ENCODE measurements around the gene LIMCH1.

The LIMCH1 gene

DNA sequence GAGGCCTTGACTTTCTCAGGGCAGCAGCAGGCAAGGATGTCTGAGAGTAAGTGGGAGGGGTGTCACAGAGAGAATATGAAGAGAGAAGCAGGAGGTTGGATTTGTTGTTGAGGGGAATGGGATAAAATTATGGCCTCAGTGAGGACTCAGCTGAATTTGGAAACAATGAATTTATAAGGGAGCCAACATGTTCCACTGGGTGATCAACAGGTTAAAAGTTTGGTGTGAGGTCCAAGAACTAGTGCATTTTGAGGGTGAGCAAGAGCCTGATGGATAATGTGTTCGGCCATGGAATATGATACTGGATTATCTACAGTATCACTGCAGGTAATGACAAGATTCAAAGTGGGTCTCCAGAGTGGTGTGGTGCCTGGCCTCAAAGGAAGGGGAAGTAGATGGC, 33.5 kb downstream of the LIMCH1 start:
- DNase-seq = no peak

DNA sequence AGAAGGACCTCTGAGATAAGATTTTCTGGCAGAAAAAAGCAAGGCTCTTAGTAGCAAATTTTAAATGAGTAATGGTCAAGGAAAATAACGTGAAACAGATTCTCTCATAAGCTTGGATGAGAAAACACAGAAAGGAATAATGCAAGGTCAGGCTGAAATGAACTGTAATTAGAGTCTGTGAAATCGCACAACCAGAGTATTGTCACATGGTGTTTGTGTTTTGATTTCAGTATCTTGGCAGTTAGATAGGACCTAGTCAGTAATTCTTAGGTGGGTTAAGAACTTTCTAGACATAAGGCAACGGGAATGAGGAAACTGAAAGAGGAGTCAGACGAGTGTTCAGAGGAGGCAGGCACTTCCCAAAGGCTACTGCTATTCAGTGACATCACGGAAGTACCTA, 34.6 kb downstream of the LIMCH1 start:
- no peak for DNase-seq

DNA sequence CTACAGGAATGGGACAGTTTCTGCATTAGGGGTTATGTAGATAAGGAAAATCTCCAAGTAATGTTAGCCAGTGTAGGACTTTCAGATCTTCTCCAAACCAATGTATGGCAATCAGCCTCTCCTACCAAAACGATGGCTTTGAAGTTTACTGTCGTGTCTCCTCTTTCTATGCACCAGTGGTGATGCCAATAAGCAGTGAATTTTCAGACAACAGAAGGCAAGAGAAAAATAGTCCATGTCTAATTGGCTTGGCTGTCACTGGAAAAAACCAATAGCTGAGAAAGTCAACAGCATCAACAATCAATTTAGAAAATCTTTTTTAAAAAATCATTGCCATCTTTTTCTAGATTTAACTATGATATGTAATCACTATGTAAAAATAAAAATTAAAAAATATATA, 35.0 kb downstream of the LIMCH1 start:
- no peak for DNase-seq

DNA sequence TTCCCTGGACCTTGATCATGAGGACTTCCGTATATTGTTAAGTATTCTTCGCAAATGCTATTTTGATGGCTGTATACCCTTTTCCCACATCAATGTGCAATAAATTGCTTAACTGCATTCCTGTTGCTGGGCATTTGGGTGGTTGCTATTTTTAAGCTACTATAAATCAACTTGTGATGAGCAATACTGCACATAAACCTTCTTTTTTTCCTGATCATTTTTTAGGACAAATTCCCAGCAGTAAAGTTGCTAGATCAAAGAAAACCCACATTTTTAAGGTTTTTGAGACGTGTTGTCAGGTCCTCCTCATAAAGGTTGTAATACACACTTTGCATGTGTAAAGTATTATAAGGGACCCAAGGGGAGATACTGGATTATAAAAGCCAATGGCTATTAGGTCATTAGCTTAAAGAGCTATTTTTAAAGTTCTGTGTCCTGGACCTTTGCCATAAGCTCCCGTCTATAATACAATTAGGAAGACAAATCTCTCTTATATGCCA, 35.6 kb downstream of the LIMCH1 start:
- DNase-seq = no peak

DNA sequence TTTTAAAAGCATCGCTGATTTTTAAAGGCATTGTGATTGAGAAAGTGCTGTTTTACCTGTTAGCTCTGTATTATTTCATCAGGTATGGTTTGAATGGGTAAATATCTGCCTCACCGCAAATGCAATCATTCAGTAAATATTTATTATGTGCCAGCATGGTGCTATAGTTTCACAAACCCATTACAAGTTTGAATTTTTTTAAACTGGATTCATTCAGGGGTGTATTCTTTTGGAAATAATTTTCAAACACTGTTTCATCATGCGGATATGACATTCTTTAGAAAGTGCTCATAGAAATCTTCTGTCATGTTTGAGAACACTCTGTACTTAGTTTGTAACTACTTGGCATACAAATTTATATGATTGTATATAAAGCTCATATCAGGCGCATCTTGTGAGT, 37.2 kb downstream of the LIMCH1 start:
- DNase-seq = no peak

DNA sequence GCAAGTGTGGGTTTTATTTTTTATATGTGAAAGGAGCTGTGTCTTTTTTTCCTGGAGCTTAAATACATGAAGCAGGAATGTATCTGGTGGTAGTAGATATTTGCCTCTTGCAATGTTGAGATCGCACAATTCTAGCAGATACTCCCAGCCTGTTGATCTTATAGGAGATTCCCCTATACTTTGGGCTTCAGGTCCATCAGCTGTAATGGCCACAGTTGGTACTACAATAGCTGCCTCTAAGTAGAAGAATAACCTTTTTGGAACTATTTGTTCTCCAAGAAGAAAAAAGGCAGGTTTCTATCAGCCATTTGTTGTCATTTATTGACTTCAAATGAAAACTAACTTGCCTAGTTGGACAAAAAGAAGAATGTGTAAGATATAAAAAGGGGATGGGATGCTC, 37.7 kb downstream of the LIMCH1 start:
- no peak for DNase-seq

DNA sequence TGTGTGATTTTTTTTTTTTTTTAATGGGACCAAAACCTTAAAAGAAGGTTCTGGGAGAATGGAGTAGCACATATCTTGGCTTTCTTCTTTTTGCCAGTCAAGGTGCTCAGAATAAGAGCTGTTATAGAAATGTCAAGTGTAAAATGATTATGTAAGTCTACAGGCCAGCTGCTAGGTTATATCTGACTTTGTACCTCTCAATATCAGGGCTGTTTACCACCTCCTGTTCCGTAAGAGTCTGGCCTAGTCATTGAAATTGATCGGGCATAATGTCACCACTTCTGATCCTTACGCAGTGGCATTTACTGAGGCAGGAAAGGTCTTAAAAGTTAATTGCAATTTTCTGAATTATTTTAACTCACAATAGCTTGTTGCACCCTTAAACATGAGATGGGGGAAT, 41.1 kb downstream of the LIMCH1 start:
- no peak for DNase-seq

DNA sequence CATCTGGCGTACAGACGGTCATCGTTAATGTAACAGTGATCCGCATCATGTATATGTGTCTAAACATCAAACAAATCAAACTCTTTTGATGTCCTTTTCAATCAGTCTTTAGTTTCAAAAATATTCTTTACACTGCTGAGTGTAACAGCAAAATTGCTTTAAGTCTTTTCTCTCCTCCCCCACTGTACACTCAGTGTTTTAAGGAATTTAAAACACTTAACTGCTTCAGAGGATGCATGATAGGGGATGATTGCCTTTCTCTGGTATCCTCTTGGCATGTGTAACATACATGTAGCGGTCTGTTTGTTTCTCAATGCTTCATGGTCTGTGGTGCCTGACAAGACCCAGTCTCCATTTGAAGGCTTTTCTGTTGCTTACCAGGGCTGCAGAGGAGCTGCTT, 41.6 kb downstream of the LIMCH1 start:
- no peak for DNase-seq

DNA sequence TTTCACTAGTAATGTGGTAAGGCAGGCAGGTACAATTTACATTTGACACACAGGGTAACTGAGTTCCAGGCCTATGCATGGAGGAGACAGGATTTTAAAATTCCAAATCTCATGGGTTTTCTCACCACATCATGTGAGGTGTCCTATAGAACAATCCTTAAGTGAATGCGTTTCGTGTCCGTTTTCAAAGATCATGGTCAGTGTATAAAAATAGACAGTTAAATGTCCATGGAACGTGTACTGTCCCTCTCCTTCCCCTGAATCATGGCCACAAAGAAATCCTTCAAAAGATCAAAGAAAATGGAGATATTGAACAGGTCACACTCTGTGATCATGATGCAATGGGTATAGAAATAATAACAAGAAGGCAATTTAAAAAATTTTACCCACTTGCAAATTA, 42.0 kb downstream of the LIMCH1 start:
- DNase-seq = no peak

DNA sequence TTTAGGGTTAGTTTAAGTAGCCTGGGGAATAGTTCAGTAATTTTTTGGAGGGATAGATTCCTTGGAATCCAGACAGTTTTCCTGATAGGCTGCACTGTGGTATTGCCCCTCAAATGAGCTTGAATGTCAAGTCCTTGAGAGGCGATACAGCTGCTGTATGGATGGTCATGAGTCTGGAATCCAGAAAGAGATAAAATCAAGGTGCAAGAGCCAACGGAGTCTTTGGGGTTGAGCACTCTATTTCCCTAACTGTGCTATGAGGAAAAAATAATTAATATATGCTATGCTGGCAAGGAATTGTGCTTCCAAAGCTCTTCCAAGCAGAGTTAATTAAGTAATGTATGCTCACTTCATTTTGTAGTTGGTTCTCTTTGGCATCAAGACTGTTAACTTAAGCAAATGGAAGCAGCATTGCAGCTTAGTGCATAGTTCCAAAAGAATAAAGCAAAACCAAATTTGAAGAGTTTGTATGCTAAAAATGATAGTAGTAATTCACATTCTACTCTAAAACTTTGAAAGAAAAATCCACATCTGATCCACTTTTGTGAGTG, 48.8 kb downstream of the LIMCH1 start:
- DNase-seq = no peak

DNA sequence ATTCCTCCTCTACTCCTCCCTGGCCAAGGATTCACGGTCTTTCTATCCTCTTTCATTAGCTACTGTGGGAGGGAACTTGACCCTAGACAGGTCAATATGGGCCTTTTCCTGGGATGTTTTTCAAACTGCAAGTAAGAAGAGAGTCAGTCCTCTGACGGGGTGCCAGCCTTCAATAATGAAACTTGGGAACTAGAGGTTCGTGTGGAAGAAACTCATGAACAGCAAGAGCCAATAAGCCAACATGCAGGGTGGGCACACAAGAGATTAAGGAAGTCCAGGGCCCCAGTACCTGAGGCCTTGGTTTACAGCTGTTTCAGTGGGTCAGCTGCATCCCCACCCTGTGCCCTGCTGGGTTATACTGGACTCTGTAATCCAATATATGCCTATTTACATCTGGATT, 49.3 kb downstream of the LIMCH1 start:
- no peak for DNase-seq

DNA sequence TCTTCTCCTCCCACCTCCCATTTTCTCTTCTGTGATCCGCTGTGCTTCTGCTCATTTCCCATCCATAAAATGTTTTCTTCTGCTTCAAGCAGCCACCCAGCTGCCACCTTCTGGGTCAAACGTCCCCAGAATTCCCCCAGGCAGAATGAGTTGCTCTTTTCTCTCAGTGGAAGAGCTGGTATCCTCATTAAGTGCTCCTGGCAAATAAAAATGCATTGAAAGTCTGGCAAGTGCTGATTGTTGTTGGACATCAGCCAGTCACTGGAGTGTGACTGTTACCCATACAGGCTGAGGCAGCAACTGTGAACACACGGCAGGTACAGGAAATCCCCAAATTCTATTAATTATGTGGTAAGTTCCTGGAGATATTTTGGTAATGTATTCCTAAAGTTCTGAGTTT, 52.6 kb downstream of the LIMCH1 start:
- DNase-seq = no peak

DNA sequence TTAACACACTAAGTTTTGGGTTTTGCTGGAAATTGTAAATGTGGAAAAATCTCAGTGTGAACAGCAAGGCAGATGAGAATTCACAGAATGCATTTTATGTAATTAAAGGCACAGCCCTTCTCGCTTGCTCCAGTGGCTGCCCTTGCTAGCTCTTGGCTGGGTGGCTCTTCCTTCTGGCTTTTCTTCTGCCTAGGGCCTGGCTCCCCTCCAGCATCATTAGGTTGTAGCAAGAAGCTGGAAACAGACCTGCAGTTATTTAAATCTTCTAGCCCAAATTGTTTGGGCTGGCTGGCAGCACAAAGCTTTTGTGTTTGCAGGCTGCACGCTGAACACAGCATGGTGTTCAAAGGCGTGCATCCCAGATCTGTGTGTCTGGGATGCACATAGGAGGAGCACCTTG, 56.5 kb downstream of the LIMCH1 start:
- no peak for DNase-seq

DNA sequence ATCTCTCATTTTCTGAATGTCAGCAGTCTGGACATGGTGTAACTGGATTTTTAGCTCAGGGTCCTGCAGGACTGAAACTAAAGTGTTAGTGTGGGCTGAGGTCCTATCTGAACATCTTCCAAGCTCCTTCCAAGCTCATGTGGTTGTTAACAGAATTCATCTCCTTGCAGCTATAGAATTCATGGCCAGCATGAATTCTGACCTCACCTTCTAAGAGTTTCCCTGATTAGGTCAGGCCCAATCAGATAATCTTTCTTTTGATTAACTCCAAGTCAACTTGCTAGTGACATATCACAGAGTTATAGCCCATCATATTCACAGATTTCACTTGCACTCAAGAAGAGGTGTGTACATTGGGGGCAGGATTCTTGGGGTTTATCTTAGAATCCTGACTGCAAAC, 59.5 kb downstream of the LIMCH1 start:
- DNase-seq = no peak

DNA sequence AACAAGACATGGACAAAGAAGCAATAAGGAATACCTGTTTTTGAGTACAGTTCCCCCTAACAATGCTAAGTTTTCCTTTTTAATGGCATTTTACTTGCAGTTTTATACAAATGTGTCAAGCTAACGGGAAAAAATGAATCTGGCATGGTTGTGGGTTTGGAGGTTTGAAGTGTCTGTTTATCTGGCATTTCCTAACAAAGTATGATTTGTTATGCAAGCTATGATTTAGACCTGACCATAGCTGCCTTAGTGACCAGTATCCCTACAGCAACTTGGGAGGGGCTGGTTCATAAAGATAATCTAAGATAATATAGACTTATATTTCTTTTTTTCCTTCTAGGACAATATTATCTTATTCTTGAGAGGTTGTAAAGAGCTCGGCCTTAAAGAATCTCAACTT, 60.6 kb downstream of the LIMCH1 start:
- DNase-seq = no peak

DNA sequence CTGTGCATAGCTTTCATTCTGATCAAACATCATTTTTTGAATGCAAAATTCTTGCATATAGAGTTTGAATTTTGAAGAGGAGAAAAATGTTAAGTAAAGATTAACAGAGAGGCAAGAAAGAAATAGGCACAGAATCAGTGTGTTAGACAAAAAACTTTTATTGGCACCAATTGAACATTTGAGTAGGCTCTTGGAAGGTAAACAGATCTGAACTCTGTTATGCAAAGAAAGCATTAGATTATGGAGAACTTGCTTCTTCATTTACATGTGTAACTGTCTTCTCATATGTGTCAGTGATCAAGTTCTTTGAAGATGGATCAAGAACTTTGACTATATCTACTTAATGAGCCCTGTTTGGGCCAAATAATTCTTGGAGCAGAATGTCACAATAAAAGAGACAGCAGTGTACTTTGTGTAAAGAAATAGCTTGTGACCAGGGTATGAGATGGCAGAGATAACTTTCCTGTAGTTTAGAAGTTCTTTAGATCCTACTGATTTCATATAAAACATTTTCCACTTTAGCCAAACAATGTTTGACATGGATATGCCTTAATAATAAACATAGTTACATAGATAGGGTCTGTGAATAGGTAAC, 61.3 kb downstream of the LIMCH1 start:
- no peak for DNase-seq

DNA sequence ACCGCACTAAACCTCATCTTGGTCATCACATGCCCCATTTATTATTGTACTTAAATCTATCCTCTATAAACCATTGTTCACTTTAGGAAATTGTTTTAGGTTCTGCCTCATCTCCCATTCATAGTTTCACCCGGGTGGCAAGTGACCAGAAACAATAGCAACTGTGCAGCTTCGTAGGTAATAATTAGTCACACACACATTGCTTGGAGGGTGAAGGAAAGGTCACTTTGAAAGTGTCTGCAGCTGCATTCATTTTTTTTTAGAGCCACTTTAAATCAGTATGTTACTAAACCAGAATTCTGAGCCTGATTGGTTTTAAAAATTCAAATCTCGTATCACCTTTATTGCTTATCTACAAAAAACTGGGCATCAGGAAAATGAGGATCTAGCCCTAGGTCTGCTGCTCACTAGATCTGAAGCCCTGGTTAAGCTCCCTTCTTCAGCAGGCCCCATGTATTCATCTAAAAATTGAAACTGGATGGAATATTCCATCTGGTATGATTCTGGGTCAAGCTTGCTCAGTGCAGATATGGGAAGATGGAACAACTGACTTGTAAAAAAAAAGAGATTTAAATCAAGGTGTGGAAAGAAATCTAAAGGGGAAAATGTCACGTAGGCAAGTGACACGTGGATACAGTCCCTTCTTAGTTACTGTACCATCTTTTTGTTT, 62.4 kb downstream of the LIMCH1 start:
- no peak for DNase-seq

DNA sequence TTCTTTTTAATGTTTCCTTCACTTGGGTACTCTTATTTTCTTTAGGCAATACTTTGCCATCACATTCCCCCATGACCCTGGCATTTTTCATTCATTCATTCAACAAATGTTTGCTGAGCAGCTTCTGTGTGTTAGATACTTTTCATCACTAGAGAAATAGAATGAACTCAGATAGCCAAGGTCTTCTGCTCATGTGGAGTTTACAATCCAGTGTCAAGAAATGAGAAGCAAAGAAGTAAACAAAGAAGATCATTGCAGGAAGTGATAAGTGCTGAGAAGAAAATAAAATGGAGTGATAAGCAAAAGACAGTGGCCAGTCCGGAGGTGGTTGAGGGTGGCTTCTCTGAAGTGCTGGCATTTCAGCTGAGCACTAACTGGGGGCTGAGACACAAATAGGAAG, 63.1 kb downstream of the LIMCH1 start:
- DNase-seq = no peak

DNA sequence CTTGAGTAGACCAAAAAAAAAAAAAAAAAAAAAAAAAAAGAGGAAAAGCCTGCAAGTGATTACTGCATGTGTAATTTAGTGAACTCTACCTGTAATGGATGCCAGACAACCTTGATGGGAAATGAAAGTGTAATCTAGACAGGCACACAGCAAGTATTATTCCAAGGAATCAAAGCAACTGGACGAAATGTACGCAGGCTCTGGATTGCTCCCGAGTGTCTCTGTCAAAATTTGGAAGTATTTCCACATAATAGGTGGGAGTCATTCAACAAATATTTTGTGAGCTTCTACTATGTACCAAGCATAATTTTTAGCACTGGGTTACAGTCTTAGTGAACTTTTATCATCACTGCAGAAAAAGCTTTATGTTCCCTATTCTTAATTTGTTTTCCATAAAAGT, 64.2 kb downstream of the LIMCH1 start:
- DNase-seq = no peak

DNA sequence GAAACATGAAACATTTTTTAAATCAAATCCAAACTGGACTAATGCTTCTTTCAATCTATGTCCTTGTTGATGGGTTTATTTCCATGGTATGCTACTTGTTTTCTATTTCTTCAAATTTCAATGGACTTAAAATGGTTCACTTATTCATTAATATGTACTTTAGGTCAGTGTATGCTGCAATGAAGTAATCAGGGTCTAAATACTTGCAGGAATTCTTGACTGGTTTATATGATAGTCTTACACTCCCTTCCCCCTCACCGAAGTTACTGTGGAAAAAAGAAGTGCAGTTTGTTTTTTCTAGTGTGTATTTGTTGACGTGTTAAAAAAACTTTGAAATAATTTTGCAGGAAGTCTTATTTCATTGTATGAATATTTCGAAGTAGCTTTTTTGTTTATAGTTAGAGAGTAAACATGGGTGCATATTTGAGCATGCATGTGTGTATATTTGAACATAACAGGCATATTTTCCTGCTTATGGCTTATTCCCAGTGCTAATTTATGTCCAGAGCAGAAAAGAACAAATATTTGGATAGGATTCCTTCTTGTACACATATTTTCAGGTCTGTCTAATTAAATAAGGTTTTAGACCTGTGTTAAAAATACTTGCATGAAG, 65.0 kb downstream of the LIMCH1 start:
- no peak for DNase-seq

DNA sequence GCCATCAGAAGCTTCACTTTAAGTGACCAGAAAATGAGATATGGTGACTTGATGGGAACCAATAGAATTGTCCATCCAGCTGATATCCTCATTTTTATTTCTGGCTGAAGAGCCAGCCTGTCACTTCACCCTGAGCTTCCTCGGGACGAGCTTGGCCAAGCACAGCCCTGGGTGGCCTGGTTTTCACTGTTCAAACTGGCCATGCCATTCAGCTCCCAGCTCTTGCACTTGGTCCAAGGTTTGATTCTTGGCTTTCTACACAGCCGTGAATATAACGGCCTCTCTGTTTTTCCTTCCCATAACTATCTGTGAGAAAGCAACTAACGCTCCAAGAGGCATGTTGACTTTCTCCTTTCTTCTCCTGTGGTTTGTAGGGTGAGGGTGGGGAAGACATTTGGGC, 71.9 kb downstream of the LIMCH1 start:
- DNase-seq = no peak

DNA sequence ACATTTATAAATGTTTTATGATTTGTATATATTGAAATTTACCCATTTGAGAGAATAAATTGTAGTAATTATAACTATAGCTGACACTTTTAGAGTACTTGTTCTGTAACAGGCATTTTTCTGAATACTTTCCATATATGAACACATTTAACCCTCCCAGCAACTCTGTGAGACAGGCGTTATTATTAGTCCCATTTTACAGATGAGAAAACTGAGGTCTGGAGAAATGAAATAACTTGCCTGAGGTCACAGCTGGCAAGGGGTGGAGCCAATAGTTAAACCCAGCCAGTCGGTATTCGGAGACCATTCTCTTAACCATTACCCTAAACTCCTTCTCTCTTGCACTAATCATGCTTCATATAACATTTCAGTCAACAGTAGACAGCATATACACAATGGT, 72.5 kb downstream of the LIMCH1 start:
- DNase-seq = no peak

DNA sequence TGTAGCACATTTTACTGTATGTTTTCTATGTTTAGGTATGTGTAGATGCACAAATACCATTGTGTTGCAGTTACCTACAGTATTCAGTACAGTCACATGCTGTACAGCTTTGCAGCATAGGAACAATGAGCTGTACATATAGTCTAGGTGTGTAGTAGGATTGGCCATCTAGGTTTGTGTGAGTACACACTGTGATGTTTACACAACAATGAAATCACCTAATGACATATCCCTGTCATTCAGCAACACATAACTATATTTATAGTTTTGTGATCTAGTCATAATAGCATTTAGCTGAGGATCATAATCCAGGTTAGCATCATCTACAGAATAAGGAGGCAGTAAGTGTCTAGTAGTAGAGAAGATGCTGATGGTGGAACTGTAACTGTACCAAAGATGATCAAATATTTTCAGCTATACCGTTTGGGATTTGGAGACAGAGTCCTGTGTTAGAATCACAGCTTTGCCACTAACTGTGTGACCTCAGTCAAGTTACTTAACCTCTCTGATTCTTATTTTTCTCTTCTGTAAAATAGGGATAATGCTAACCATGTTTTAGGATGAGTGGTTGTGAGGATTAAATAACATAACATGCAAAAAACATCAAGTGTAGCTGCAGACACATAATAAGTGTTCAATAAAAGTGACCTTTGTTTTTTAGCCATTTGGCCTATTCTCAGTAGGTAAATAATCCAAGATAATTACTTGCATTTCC, 73.3 kb downstream of the LIMCH1 start:
- DNase-seq = no peak
